ENCODE measurements around the gene TPT1.
"Not testable (repeated sequence)": the region's sequence is repeated elsewhere in the genome, so short reads cannot be mapped to it uniquely, and the experiment has no call there.

Gene TPT1

DNA sequence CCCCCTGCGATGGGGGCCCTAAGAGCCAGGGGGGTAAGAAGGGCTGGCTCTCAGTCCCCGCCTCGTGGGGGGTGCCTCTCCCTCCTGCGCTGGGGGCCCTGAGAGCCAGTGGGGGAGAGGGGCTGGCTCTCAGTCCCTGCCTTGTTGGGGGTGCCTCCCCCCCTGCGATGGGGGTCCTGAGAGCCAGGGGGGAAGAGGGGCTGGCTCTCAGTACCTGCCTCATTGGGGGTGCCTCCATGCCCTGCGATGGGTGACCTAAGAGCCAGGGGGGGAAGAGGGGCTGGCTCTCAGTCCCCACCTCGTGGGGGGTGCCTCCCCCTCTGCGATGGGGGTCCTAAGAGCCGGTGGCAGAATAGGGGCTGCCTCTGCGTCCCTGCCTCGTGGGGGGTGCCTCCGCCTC, 36.3 kb upstream of the TPT1 start:
- not testable (repeated sequence) for H3K9me3 ChIP-seq (ENCODE audit: control insufficient read depth, low read length); H3K36me3 ChIP-seq (ENCODE audit: control insufficient read depth, insufficient read depth, low read length); H3K4me3 ChIP-seq (ENCODE audit: low read length); H3K4me1 ChIP-seq (ENCODE audit: control insufficient read depth, insufficient read depth, low read length); H3K27me3 ChIP-seq (ENCODE audit: control insufficient read depth, insufficient read depth, low read length); H3K9ac ChIP-seq (ENCODE audit: low read length)

DNA sequence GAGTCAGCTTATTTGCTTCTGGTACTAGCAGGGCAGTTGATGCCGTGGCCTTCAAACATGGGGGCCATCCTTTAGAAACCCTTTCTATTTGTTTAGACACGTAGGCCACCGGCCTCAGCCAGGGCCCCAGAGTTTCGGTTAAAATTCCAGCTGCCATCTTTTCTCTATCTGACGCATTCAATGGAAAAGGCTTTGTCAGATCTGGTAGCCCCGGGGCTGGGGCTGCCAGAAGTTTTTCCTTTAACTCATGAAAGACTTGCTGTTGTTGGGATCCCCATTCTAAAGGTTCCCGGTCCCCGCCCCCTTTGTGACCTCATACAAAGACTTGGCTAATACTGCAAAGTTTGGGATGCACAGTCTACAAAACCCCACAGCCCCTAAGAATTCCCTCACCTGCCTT, 35.7 kb upstream of the TPT1 start:
- not testable (repeated sequence) for H3K9me3 ChIP-seq (ENCODE audit: control insufficient read depth, low read length); H3K36me3 ChIP-seq (ENCODE audit: control insufficient read depth, insufficient read depth, low read length); H3K4me3 ChIP-seq (ENCODE audit: low read length)

DNA sequence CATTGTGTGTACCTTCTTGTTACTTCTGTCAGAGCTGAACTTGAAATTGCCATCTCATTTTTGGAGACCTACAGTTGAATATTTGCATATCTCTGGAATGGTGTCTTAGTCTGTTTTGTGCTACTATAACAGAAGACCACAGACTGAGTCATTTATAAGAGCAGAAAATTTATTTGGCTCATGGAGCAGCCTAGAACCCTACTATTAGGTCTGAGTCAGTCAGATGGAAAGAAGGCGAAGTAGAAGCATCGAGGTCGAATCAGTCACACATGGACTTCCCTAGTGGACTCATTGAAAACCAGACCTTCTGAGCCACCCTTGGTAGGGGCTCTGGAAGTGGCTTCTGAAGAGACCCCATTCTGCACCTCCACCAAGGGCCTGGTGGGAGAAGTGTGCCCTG, 33.9 kb upstream of the TPT1 start:
- no peak overlapping the region for H3K4me3 ChIP-seq (ENCODE audit: low read length)
- H3K27me3 ChIP-seq (ENCODE audit: control insufficient read depth, insufficient read depth, low read length): no peaks in the 10 kb centered on the region
- H3K36me3 ChIP-seq (ENCODE audit: control insufficient read depth, insufficient read depth, low read length): no peaks in the 10 kb centered on the region
- no peaks in the 10 kb centered on the region for H3K9me3 ChIP-seq (ENCODE audit: control insufficient read depth, low read length)
- H3K9ac ChIP-seq (ENCODE audit: low read length): no peak overlapping the region
- H3K4me1 ChIP-seq (ENCODE audit: control insufficient read depth, insufficient read depth, low read length): peaks cover 14% of the 10 kb centered on the region

More for the DNA sequence above, 35.7 kb upstream of the TPT1 start:
- H3K27me3 ChIP-seq (ENCODE audit: control insufficient read depth, insufficient read depth, low read length); H3K9ac ChIP-seq (ENCODE audit: low read length); H3K4me1 ChIP-seq (ENCODE audit: control insufficient read depth, insufficient read depth, low read length): not testable (repeated sequence)

DNA sequence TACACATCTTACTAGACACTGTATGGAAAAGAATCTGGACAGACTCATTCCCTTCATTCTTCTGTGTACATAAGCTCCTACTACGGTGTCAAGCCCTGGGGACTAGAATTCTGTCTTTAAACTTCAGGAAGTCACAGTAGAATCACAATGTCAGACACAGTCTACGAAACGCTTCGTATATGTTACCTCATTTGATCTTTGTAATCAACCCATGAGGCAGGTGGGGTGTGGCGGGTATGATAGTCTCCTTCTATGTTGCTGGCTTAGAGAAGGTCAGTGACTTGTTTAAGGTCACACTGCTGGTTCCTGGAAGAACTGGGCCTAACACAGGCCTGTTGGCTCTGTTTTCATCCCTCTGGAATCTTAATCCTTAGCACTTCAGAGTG, 32.2 kb upstream of the TPT1 start:
- Histone ChIP-seq H3K36me3 (ENCODE audit: control insufficient read depth, insufficient read depth, low read length) (no peaks in the 10 kb centered on the region), H3K4me1 (ENCODE audit: control insufficient read depth, insufficient read depth, low read length) (peaks cover 18% of the 10 kb centered on the region), H3K9ac (ENCODE audit: low read length) (no peak overlapping the region), H3K9me3 (ENCODE audit: control insufficient read depth, low read length) (no peaks in the 10 kb centered on the region), H3K27me3 (ENCODE audit: control insufficient read depth, insufficient read depth, low read length) (no peaks in the 10 kb centered on the region), H3K4me3 (ENCODE audit: low read length) (no peak overlapping the region)

DNA sequence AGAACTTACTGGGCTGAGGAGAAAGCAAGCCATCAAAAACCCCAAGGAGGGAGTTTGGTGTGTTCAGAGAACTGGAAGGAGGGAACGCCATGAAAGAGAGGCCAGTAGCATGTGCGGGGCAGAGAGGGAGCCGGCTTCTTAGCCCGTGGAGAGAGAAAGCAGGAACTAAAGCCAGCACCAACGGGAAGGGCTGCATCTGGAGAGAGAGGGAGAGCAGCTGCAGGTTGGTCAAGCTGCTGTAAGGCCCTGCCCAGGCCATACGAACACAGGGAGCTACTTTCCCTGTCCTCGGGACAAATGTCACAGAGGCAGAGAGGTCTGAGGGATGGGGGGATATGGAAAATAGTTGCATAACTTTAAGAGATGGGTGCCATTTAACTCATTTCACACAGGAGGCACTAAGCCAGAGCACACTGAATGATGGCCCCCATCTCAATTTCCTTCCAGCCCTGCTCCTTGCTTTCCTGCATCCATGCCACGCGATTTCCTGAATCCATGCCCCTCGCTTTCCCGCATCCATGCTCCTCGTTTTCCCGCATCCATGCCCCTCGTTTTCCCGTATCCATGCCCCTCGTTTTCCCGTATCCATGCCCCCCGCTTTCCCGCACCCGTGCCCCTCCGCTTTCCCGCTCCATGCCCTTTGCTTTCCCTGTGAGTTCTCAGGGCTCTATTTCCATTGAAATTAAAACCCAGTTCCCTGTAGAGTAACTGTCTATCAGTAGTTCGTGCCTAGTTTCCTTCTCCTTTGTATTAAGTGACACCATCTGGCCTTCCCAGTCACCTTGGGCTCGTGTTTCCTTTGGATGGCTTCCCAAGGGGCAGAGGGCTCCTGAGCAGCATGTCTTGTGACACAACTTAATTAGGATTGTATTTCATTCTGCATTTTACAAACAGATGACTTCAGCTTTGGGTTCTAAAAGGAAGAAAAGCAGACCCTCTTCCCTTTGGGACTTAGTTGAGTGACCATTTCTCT, 31.5 kb upstream of the TPT1 start:
- H3K36me3 ChIP-seq (ENCODE audit: control insufficient read depth, insufficient read depth, low read length): no peaks in the 10 kb centered on the region
- no peaks in the 10 kb centered on the region for H3K9me3 ChIP-seq (ENCODE audit: control insufficient read depth, low read length)
- H3K9ac ChIP-seq (ENCODE audit: low read length): no peak overlapping the region

DNA sequence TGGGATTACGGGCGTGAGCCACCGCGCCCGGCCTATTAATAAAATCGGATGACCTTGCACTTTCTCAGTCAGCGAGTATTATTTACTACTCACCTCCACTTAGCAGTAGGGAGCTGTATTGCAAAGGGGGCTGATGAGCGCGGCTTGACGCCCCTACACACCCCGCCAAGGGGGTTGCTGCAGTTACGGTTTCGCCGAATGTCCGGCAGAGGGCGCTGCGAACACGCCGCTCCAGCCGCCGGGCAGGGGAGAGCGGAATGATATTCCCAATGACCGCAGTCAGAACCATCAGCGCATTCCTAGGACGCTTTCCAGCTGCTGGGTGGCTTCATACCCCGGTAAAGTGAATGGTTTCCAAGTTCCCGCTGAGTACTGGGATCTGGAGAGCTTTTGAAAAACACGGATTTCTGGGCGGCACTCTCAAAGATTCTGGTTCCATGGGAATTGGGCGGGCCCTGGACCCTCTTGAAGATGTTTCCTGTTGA, 30.0 kb upstream of the TPT1 start:
- H3K36me3 ChIP-seq (ENCODE audit: control insufficient read depth, insufficient read depth, low read length): no peaks in the 10 kb centered on the region
- no peak overlapping the region for H3K9ac ChIP-seq (ENCODE audit: low read length)
- peaks cover 27% of the 10 kb centered on the region for H3K4me1 ChIP-seq (ENCODE audit: control insufficient read depth, insufficient read depth, low read length)
- H3K9me3 ChIP-seq (ENCODE audit: control insufficient read depth, low read length): no peaks in the 10 kb centered on the region
- H3K27me3 ChIP-seq (ENCODE audit: control insufficient read depth, insufficient read depth, low read length): no peaks in the 10 kb centered on the region
- H3K4me3 ChIP-seq (ENCODE audit: low read length): no peak overlapping the region

More for the DNA sequence above, 31.5 kb upstream of the TPT1 start:
- H3K4me1 ChIP-seq (ENCODE audit: control insufficient read depth, insufficient read depth, low read length): peaks cover 25% of the 10 kb centered on the region
- no peaks in the 10 kb centered on the region for H3K27me3 ChIP-seq (ENCODE audit: control insufficient read depth, insufficient read depth, low read length)
- no peak overlapping the region for H3K4me3 ChIP-seq (ENCODE audit: low read length)

DNA sequence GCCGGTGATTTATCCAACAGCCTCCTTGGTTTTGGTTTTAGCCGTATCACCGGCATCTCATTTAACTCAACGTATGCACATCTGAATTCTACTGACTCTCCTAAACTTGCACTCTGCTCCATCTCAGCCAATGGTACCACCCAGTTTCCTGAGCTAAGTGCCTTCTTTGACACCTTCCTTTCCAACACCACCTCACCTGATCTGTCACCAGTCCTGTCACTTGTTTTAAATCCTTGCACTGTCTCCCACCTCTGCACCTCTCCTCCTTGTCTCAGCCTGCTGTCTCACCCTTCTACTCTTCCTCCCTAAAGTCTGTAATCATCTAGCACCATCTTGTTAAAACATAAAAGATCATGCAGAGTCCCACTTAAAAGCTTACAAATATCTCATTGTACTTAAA, 28.1 kb upstream of the TPT1 start:
- Histone ChIP-seq H3K9ac (ENCODE audit: low read length) (no peak overlapping the region), H3K27me3 (ENCODE audit: control insufficient read depth, insufficient read depth, low read length) (no peaks in the 10 kb centered on the region), H3K36me3 (ENCODE audit: control insufficient read depth, insufficient read depth, low read length) (no peaks in the 10 kb centered on the region), H3K9me3 (ENCODE audit: control insufficient read depth, low read length) (no peaks in the 10 kb centered on the region), H3K4me1 (ENCODE audit: control insufficient read depth, insufficient read depth, low read length) (peaks cover 27% of the 10 kb centered on the region), H3K4me3 (ENCODE audit: low read length) (no peak overlapping the region)

DNA sequence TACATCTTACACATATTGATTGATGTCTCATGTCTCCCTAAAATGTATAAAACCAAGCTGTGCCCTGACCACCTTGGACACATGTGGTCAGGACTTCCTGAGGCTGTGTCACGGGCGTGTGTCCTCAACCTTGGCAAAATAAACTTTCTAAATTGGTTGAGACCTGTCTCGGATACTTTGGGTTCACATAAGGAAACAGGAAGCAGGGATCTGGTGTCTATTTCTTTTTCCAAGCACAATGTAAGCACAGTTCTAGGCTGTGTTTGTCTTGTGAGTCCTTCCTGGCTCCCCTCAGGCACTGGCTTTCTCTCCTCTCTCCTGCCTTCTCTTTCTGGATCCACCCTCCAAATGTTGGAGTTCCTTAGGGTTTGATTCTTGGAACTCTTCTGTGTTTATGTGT, 27.6 kb upstream of the TPT1 start:
- Histone ChIP-seq H3K9ac (ENCODE audit: low read length) (no peak overlapping the region), H3K4me3 (ENCODE audit: low read length) (no peak overlapping the region), H3K4me1 (ENCODE audit: control insufficient read depth, insufficient read depth, low read length) (peaks cover 27% of the 10 kb centered on the region), H3K36me3 (ENCODE audit: control insufficient read depth, insufficient read depth, low read length) (no peaks in the 10 kb centered on the region), H3K27me3 (ENCODE audit: control insufficient read depth, insufficient read depth, low read length) (no peaks in the 10 kb centered on the region), H3K9me3 (ENCODE audit: control insufficient read depth, low read length) (no peaks in the 10 kb centered on the region)

DNA sequence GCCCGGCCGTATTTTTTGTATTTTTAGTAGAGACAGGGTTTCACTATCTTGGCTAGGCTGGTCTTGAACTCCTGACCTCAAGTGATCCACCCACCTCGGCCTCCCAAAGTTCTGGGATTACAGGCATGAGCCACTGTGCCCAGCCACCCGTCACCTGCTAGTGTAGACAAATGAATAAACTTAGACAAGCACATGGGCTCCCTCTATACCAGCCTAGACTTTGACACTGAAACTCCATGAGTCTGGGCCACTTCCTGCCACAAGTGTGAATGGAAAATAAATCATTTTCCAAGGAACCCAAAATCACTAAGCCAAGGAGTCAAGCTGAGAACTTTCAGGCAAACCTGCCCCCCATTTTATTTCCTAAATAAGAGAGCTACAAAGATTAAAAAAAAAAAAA, 27.0 kb upstream of the TPT1 start:
- Histone ChIP-seq H3K9me3 (ENCODE audit: control insufficient read depth, low read length) (no peaks in the 10 kb centered on the region), H3K9ac (ENCODE audit: low read length) (no peak overlapping the region), H3K4me1 (ENCODE audit: control insufficient read depth, insufficient read depth, low read length) (peaks cover 24% of the 10 kb centered on the region), H3K36me3 (ENCODE audit: control insufficient read depth, insufficient read depth, low read length) (no peaks in the 10 kb centered on the region), H3K27me3 (ENCODE audit: control insufficient read depth, insufficient read depth, low read length) (no peaks in the 10 kb centered on the region), H3K4me3 (ENCODE audit: low read length) (no peak overlapping the region)

DNA sequence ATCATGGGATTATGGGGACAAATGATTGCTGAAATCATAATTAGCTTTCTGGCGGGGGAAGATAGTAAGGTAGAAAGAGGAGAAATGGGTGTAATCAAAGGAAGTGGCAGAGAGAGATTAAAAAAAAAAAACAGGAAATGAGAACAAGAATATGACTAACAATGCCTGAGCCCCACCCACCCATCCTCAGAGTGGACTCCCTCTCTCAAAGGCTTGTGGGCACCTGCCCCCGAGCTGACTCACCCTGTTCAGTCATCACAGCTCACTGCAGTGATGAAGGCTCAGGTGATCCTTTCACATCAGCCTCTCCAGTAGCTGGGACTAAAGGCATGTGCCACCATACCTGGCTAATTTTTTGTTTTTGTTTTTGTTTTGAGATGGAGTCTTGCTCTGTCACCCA, 26.4 kb upstream of the TPT1 start:
- no peak overlapping the region for H3K9ac ChIP-seq (ENCODE audit: low read length)
- H3K9me3 ChIP-seq (ENCODE audit: control insufficient read depth, low read length): no peaks in the 10 kb centered on the region
- no peaks in the 10 kb centered on the region for H3K27me3 ChIP-seq (ENCODE audit: control insufficient read depth, insufficient read depth, low read length)
- H3K4me1 ChIP-seq (ENCODE audit: control insufficient read depth, insufficient read depth, low read length): peaks cover 20% of the 10 kb centered on the region
- H3K36me3 ChIP-seq (ENCODE audit: control insufficient read depth, insufficient read depth, low read length): no peaks in the 10 kb centered on the region
- H3K4me3 ChIP-seq (ENCODE audit: low read length): no peak overlapping the region

DNA sequence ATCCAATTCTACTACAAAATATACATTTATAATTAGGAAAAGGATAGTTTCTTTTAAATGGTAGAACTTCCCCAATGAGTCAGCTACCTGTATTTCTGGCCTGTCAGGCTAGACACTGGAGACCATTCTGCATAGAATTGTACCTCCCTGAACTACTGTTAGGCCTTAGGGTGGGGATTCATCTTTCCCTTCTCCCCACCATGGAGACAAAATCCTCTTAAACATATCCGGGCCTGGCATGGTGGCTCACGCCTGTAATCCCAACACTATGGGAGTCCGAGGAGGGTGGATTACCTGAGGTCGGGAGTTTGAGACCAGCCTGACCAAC, 24.5 kb upstream of the TPT1 start:
- no peaks in the 10 kb centered on the region for H3K27me3 ChIP-seq (ENCODE audit: control insufficient read depth, insufficient read depth, low read length)
- H3K4me1 ChIP-seq (ENCODE audit: control insufficient read depth, insufficient read depth, low read length): peaks cover 13% of the 10 kb centered on the region
- no peak overlapping the region for H3K4me3 ChIP-seq (ENCODE audit: low read length)
- no peaks in the 10 kb centered on the region for H3K36me3 ChIP-seq (ENCODE audit: control insufficient read depth, insufficient read depth, low read length)
- no peak overlapping the region for H3K9ac ChIP-seq (ENCODE audit: low read length)
- H3K9me3 ChIP-seq (ENCODE audit: control insufficient read depth, low read length): no peaks in the 10 kb centered on the region

DNA sequence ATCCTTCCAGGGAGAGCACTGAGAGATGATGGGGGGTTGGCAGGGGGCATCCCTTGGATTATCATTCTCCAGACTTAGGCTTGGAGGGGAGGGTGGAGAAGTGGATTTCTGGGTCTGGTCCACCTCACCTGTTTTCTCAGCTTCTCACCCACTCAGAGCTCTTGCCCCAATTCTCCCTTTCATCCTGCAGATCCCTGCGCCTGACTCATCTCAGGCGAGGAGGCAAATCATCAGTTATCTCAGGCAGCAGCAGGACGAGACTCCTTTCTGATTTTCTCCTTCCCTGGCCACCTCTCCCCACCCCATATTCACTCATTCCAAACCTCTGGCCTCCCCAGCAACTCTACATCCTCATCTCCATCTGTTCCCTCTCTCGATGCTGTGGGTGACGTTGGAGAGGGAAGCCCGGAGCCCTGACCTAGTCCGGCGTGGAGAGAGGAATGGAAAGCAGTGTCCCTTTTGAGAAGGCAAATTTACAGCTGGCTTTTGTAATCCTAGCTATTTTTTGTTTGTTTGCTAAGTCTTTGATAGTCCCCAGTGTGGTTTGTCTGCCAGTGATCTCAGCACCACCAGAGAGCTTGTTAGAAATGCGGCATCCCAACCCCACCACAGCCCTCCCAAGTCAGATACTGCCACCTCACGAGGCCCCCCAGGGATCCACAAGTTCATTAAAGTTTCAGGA, 24.0 kb upstream of the TPT1 start:
- no peak overlapping the region for H3K4me3 ChIP-seq (ENCODE audit: low read length)
- no peak overlapping the region for H3K9ac ChIP-seq (ENCODE audit: low read length)
- H3K4me1 ChIP-seq (ENCODE audit: control insufficient read depth, insufficient read depth, low read length): peaks cover 13% of the 10 kb centered on the region
- H3K9me3 ChIP-seq (ENCODE audit: control insufficient read depth, low read length): no peaks in the 10 kb centered on the region
- H3K27me3 ChIP-seq (ENCODE audit: control insufficient read depth, insufficient read depth, low read length): no peaks in the 10 kb centered on the region
- no peaks in the 10 kb centered on the region for H3K36me3 ChIP-seq (ENCODE audit: control insufficient read depth, insufficient read depth, low read length)

All from mucosa of stomach (tissue), 1 donor.